Endothelial cell of umbilical vein (primary cell): ENCODE results near the gene VPS33B.

Source experiments
- EZH2 ChIP-seq: IDR thresholded peaks from 2 replicates; pipeline ENCODE4 v1.6.1; 2012; ENCODE audit warnings: borderline replicate concordance, low read depth, mild to moderate bottlenecking, moderate library complexity, low read length, inconsistent platforms; ENCODE audit not compliant: severe bottlenecking
- JUN ChIP-seq: IDR thresholded peaks from 2 replicates; pipeline ENCODE4 v1.6.1; 2011; ENCODE audit warnings: borderline replicate concordance, low read depth; ENCODE audit not compliant: insufficient read length, insufficient read depth
- MYC ChIP-seq: IDR thresholded peaks from one replicate; pipeline ENCODE4 v1.6.1; 2011; ENCODE audit warnings: mild to moderate bottlenecking, low read depth, low read length
- POLR2A ChIP-seq: IDR thresholded peaks from 2 replicates; pipeline ENCODE4 v1.6.1; 2012; ENCODE audit warnings: low read depth, mild to moderate bottlenecking, control low read depth, low read length
- POLR2AphosphoS5 ChIP-seq: IDR thresholded peaks from 2 replicates; pipeline ENCODE4 v1.6.1; 2012; ENCODE audit warnings: low read depth, mild to moderate bottlenecking, control low read depth, low read length, moderate library complexity; ENCODE audit not compliant: insufficient read depth
- TF ChIP-seq, protein P1 (sequence below), 2 donors: IDR thresholded peaks; 1 replicate in 1 of 2; 2 replicates in 1 of 2; pipeline ENCODE4 v1.5.1; 2011; ENCODE audit warnings: low read length in 2 of 2, mild to moderate bottlenecking in 2 of 2, moderate library complexity in 2 of 2, control low read depth in 1 of 2, inconsistent platforms in 1 of 2, low read depth in 1 of 2; ENCODE audit not compliant: insufficient read depth in 1 of 2; ENCODE audit errors: extremely low read depth in 1 of 2
- TF ChIP-seq, protein P2 (sequence below): IDR thresholded peaks from 2 replicates; pipeline ENCODE4 v1.6.1; 2011; ENCODE audit not compliant: insufficient read depth, insufficient read length

DNA sequence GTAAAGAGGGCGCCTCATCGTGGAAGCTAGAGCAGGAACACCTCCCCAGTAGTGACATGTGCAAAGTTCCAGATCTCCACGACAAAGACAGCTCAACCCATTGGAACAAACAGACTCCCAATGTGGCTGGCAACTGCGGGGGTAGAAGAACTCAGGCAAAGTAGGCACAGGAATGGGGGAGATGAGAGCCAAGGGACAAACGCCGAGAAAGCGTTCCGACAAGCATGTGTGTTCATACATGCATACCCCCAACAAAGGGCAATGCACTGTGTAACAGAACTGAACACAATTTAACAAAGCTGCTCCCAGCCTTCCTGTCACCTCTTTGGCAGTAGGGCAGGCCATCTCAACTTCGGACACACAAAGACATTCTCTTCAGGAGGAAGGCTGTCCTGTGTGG, 56.1 kb downstream of the VPS33B start:
- TF ChIP-seq EZH2 (no peak), POLR2A (no peak), JUN (no peak), POLR2AphosphoS5 (no peak), MYC (no peak)
- TF ChIP-seq, protein P1, sequence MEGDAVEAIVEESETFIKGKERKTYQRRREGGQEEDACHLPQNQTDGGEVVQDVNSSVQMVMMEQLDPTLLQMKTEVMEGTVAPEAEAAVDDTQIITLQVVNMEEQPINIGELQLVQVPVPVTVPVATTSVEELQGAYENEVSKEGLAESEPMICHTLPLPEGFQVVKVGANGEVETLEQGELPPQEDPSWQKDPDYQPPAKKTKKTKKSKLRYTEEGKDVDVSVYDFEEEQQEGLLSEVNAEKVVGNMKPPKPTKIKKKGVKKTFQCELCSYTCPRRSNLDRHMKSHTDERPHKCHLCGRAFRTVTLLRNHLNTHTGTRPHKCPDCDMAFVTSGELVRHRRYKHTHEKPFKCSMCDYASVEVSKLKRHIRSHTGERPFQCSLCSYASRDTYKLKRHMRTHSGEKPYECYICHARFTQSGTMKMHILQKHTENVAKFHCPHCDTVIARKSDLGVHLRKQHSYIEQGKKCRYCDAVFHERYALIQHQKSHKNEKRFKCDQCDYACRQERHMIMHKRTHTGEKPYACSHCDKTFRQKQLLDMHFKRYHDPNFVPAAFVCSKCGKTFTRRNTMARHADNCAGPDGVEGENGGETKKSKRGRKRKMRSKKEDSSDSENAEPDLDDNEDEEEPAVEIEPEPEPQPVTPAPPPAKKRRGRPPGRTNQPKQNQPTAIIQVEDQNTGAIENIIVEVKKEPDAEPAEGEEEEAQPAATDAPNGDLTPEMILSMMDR (IDR thresholded peaks at IDR 0.05; ENCODE audit: extremely low read depth in 1 of 2, insufficient read depth in 1 of 2, low read depth in 1 of 2, low read length in 2 of 2) = no peak
- TF ChIP-seq, protein P2, sequence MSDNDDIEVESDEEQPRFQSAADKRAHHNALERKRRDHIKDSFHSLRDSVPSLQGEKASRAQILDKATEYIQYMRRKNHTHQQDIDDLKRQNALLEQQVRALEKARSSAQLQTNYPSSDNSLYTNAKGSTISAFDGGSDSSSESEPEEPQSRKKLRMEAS = no peak
